Stomach smooth muscle (tissue), 2 donors: Measurements from ENCODE around the gene SLC9B1.

Experiments used
- H3K27ac ChIP-seq: one replicate; pipeline ENCODE4 v1.7.0; 2013; ENCODE audit warnings: mild to moderate bottlenecking, low read length, inconsistent platforms
- H3K27me3 ChIP-seq, 2 donors: one replicate each; pipeline ENCODE4 v1.7.0; 2013; ENCODE audit warnings: low read length in 2 of 2; ENCODE audit not compliant: insufficient read depth in 2 of 2, control insufficient read depth in 1 of 2
- H3K36me3 ChIP-seq, 2 donors: one replicate each; pipeline ENCODE4 v1.7.0; 2013; ENCODE audit warnings: low read length in 2 of 2; ENCODE audit not compliant: control insufficient read depth in 2 of 2, insufficient read depth in 2 of 2
- H3K4me1 ChIP-seq: one replicate; pipeline ENCODE4 v1.7.0; 2013; ENCODE audit warnings: low read length; ENCODE audit not compliant: control insufficient read depth, insufficient read depth
- H3K4me3 ChIP-seq, 2 donors: one replicate each; pipeline ENCODE4 v1.7.0; 2013; ENCODE audit warnings: low read length in 2 of 2
- H3K9ac ChIP-seq, 2 donors: one replicate each; pipeline ENCODE4 v1.7.0; 2013; ENCODE audit warnings: low read length in 2 of 2, mild to moderate bottlenecking in 1 of 2
- H3K9me3 ChIP-seq, 2 donors: one replicate each; pipeline ENCODE4 v1.7.0; 2013; ENCODE audit warnings: low read length in 2 of 2; ENCODE audit not compliant: control insufficient read depth in 2 of 2
- donor health status: healthy.
- donor health status: Pancreatic carcinoma.

The SLC9B1 gene, protein sequence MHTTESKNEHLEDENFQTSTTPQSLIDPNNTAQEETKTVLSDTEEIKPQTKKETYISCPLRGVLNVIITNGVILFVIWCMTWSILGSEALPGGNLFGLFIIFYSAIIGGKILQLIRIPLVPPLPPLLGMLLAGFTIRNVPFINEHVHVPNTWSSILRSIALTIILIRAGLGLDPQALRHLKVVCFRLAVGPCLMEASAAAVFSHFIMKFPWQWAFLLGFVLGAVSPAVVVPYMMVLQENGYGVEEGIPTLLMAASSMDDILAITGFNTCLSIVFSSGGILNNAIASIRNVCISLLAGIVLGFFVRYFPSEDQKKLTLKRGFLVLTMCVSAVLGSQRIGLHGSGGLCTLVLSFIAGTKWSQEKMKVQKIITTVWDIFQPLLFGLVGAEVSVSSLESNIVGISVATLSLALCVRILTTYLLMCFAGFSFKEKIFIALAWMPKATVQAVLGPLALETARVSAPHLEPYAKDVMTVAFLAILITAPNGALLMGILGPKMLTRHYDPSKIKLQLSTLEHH

DNA sequence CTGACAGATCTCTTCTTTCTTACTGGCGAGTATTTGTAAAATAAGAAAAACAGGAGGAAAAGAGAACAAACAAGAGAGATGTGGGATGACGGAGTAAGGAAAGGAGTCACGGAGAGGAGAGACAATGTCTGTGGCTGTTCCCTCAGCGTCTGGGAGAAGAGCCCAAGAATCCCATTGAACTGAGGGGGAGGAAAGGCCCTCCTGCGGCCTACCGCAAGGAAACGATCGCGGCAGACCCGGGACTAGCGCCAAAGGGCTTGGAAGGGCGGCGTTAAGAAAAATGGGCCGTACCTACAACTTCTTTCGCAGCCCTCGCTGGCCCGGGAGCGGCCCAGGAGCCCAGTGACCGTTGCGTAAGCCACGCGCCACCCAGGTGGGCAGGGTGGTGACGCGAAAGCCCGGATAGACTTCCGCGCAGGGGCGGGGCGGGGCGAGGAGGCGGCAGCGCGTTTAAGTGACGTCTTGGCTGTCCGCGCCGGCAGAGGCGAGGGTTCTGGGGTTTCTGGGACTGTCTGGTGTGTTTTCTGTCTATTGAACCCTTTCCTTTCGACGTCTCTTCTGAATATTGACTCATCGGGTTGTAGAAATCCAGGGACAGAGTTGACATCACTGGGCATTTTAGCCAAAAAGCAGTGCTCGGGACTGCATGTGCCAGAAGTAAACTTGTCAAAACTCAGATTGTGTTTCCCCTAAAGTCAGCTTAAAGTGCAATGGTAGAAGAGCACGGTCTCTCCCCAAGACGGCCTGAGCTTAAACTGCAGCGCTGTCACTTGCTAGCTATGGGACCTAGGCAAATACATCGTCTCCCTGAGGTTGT lies at the start of gene SLC9B1:
Gene SLC9B1 (minus strand): TSS at position 398 of the 817 bp plus-strand sequence. CDS start 27,994 bp downstream, outside the sequence.
- no peaks in the 10 kb centered on the region for H3K27me3 ChIP-seq
- H3K27ac ChIP-seq: peak within 1 kb of the TSS; percentile 94
- H3K36me3 ChIP-seq: no peaks in the 10 kb centered on the region
- H3K9me3 ChIP-seq: no peaks in the 10 kb centered on the region
- H3K4me3 ChIP-seq: peak within 1 kb of the TSS; percentile 57 to 78
- H3K9ac ChIP-seq: peak within 1 kb of the TSS; percentile 87 to 96
- H3K4me1 ChIP-seq: no peaks in the 10 kb centered on the region

DNA sequence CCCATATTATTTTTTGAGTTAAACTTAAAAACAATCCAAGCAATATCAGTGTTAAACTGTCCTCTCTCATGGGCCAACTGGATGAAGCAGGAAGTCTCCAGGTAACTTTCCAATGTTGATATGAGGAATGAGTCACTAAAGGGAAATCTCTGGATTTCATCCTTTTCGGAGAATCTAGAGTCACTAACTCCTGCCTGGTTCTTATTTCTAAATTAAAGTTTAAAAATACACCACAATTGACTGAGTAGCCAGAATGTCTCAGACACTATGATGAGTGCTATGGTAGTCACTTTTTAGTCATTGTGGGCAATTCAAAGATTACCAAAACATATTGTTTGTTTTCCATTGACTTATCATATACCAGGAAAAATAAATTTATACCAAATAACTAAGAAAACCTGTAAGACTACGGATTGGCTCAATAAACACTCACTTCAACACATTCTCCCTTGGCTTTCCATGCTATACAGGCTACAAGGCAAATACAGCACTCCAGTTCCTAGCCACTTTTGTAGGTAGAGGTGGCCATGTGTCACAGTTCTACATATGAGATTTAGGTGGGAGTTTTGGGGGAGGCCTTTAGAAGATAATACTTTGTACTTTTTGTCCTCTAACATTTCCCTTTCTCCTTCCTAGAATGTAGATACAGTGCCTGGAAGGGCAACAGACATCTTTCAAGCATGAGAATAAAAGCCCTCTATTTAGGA lies 48.5 kb upstream of the SLC9B1 start:
- no peaks in the 10 kb centered on the region for H3K9me3 ChIP-seq
- no peaks in the 10 kb centered on the region for H3K27me3 ChIP-seq
- no peak overlapping the region for H3K4me3 ChIP-seq
- H3K9ac ChIP-seq: no peak overlapping the region
- H3K36me3 ChIP-seq: peaks cover 2 to 6% of the 10 kb centered on the region in 2 donors
- no peak overlapping the region for H3K27ac ChIP-seq
- H3K4me1 ChIP-seq: no peaks in the 10 kb centered on the region

DNA sequence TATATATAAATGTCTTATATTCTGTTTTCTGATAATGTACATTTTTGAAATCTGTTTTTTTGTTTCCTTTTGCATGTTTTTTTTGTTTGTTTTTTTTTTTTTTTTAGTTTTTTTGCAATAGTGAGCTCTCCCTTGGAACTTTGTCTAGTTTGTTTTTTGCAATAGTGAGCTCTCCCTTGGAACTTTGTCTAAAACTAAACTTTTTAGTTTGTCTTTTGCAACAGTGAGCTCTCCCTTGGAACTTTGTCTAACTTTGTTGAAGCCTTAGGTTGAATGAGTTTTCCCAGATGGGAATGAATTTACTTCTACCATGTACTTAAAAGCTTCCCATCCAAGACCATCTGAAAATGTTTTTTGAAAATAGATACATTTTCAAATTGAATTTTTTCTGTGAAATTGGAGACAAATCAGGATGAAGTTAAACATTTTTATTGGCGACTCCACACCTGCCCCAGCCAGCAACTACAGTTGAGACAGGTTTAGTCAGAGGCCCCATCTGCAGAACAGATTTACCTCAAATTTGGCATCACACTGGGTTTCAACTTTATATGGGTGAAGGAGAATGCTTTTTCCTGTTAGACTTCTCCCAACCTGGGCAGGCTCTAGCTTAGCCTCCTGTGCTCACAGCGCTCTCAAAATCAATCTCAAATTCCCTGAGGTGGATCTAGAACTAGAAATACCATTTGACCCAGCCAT lies 41.1 kb upstream of the SLC9B1 start:
- no peaks in the 10 kb centered on the region for H3K4me1 ChIP-seq
- no peaks in the 10 kb centered on the region for H3K27me3 ChIP-seq
- H3K27ac ChIP-seq: no peak overlapping the region
- no peak overlapping the region for H3K4me3 ChIP-seq
- no peaks in the 10 kb centered on the region for H3K9me3 ChIP-seq
- no peaks in the 10 kb centered on the region for H3K36me3 ChIP-seq
- no peak overlapping the region for H3K9ac ChIP-seq

DNA sequence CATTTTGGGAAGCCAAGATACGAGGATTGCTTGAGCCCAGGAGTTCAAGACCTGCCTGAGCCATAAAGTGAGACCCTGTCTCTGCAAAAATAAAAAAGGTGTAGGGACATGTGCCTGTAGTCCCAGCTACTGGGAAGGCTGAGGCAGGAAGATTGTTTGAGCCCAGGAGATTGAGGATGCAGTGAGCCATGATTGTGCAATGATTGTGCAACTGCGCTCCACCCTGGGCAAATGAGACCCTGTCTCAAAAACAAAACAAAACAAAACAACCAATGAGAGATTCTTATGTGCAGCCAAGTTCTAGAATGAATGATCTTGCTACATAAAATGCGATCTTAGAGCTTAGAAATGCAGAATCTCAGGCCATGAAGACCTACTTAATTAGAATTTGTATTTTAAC lies 34.5 kb upstream of the SLC9B1 start:
- H3K27ac ChIP-seq: no peak overlapping the region
- H3K4me1 ChIP-seq: no peaks in the 10 kb centered on the region

DNA sequence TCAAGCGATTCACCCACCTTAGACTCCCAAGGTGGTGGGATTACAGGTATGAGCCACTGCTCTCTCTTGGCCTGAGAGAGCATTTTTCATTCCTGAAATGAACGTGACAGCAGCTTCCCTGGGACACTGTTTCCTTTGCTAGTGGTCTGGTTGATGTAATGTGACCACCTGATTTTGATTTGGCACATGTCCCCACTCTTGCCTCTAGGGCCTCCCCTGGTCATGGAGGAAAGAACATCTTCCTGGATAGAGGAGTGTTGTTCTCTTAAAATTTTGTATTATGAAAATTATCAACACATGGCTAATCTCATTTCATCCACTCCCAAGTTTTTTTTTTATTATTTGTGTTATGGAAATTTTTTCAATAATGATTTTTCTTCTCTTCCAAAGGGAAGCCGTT lies 33.3 kb upstream of the SLC9B1 start:
- Histone ChIP-seq H3K4me1 (no peaks in the 10 kb centered on the region), H3K27ac (no peak overlapping the region), H3K27me3 (no peaks in the 10 kb centered on the region), H3K4me3 (no peak overlapping the region), H3K9ac (no peak overlapping the region), H3K36me3 (peaks cover 4 to 8% of the 10 kb centered on the region in 2 donors), H3K9me3 (no peaks in the 10 kb centered on the region)

More for the DNA sequence above, 34.5 kb upstream of the SLC9B1 start:
- Histone ChIP-seq H3K9me3 (no peaks in the 10 kb centered on the region), H3K4me3 (no peak overlapping the region), H3K27me3 (no peaks in the 10 kb centered on the region), H3K9ac (no peak overlapping the region), H3K36me3 (peaks cover 0 to 2% of the 10 kb centered on the region in 2 donors)

DNA sequence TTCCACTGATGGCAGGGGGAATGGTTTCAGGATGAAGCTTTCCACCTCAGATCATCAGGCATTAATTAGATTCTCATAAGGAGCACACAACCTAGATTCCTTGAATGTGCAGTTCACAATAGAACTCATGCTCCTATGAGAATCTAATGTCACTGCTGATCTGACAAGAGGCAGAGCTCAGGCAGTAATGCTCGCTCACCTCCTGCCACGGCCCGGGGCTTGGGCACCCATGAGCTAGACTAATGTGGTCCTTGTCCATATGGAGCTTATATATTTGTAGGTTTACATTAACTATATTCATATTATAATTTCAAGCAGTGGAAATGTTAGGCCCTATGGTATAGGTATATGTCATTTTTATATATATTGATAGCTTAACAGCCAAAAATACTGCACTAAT lies 32.6 kb upstream of the SLC9B1 start:
- H3K27me3 ChIP-seq: no peaks in the 10 kb centered on the region

DNA sequence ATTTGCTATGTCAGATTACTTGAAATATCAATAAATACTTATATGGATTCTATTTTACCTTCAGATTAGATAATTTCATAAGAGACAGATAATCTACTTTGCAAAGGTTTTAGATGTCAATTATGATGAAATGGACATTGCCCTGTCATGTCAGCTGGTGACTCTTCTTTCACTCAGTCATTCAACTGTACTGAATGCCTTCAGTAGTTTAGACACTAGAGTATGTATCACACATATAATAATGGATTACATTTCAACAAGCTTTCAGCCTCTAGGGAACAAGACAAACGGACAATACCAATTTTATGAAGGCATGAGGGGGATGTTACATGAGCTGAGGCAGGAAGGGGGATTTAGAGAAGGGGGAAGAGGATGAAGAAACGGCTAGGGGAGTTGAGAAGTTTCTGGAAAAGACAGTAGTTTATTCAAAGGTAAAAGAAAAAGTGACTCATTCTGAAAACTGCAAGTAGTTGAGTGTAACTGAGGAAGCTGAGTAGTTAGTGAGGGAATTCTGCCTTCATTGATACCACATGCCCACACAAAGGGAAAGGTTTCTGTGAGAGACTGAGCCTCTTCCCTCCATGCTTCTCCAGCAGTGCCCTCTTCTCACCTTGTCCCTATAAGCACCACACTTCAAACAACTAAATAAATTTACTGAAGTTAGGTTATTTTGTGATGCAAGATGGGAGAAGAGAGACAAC lies 31.4 kb upstream of the SLC9B1 start:
- Histone ChIP-seq H3K27me3 (no peaks in the 10 kb centered on the region), H3K4me1 (no peaks in the 10 kb centered on the region), H3K4me3 (no peak overlapping the region), H3K27ac (no peak overlapping the region), H3K9me3 (no peaks in the 10 kb centered on the region), H3K9ac (no peak overlapping the region), H3K36me3 (peaks cover 4 to 8% of the 10 kb centered on the region in 2 donors)

More for the DNA sequence above, 32.6 kb upstream of the SLC9B1 start:
- Histone ChIP-seq H3K9ac (no peak overlapping the region), H3K9me3 (no peaks in the 10 kb centered on the region), H3K27ac (no peak overlapping the region), H3K36me3 (peaks cover 4 to 8% of the 10 kb centered on the region in 2 donors), H3K4me1 (no peaks in the 10 kb centered on the region), H3K4me3 (no peak overlapping the region)

DNA sequence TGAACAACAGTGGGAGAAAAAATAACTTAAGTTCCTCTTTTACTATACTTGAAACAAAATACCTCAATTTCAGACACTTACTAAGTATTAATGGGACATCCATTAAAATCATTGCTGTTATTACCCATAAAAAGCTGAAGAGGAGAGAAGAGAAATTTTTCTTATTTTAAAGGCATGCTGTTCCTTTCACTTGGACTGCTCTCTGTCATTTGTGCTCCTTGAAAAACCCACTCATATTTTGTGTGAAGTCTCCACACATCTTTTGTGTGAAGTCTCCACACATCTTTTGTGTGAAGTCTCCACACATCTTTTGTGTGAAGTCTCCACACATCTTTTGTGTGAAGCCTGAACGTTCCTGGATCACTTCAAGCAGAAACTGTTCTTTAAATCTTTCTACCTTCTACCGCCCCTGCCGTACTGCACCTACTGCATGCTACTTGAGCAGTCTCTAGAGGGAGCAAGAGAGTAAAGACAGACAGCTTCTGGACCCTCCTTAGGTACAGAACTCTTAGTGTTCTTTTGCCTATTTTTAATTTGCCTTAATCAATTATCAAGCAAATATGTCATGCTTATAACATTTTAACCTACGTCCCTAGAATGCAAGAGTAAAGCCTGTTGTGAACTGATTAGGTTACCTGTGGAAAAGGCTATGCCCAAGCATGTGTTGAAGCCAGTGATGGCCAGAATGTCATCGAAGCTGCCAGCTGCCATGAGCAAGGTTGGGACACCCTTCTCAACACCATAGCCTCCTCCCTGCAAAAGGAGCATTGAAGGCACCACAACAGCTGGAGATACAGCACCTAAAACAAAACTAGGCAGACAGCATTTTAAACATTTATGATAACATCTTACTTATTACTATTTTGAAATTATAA lies 27.1 kb upstream of the SLC9B1 start:
- no peaks in the 10 kb centered on the region for H3K27me3 ChIP-seq
- peaks cover 4 to 18% of the 10 kb centered on the region in 2 donors for H3K36me3 ChIP-seq

DNA sequence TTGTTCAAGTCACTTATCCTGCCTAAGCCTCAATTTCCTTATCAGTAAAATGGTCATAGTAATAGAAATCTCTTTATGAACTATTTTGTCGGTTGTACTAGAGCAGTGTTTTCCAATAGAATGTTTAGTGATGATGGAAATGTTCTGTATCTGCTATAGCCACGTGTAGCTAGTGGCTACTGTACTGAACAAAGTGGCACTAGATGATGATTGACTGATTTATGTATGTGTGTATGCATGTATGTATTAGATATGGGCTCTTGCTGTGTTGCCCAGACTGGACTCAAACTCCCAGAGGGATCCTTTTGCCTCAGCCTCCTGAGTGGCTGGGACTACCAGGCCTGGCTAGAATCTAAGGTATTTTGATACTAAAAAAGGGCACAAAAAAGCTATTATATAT lies 24.7 kb upstream of the SLC9B1 start:
- Histone ChIP-seq H3K27me3 (no peaks in the 10 kb centered on the region), H3K9ac (no peak overlapping the region), H3K27ac (no peak overlapping the region), H3K4me1 (no peaks in the 10 kb centered on the region), H3K36me3 (peaks cover 4 to 18% of the 10 kb centered on the region in 2 donors), H3K9me3 (no peaks in the 10 kb centered on the region), H3K4me3 (no peak overlapping the region)

More for the DNA sequence above, 27.1 kb upstream of the SLC9B1 start:
- no peak overlapping the region for H3K9ac ChIP-seq
- no peak overlapping the region for H3K27ac ChIP-seq
- no peak overlapping the region for H3K4me3 ChIP-seq
- H3K4me1 ChIP-seq: no peaks in the 10 kb centered on the region
- H3K9me3 ChIP-seq: no peaks in the 10 kb centered on the region
